MCF 10A (cell line): Measurements from ENCODE around the gene MACROH2A1. TPM values are rescaled to one million over a fixed set of nuclear protein-coding genes. Genes with fewer than 3 reads are reported as not detected.

Source experiments
- BruUV-seq: library from RNA; stranded (reverse); fragments of 400-500 nt; replicated peaks from 2 replicates; lab custom pipeline; 2021; lab: Mats Ljungman, UMichigan
- CTCF ChIA-PET: fragments of 300-600 bp; sonication (Branson Sonifier 250); formaldehyde crosslinking; extraction: SDS; loops from one replicate; lab custom pipeline; 2021; ENCODE audit warnings: antibody characterized with exemption, inconsistent platforms; lab: Yijun Ruan, JAX
- POLR2A ChIA-PET: fragments of 300-600, 350-650 bp; sonication (Branson Sonifier 250); formaldehyde crosslinking; extraction: SDS; loops from one replicate; lab custom pipeline; 2020; ENCODE audit warnings: antibody characterized with exemption, inconsistent platforms; lab: Yijun Ruan, JAX
- DNase-seq: peaks from one replicate; pipeline ENCODE4 v3.0.0-alpha.2; 2018; ENCODE audit not compliant: unreplicated experiment
- H3K27ac Mint-ChIP-seq: one replicate; pipeline ENCODE4 v1.8.0; 2022; ENCODE audit warnings: mild to moderate bottlenecking, low read depth, mixed read lengths; ENCODE audit not compliant: unreplicated experiment
- H3K27me3 Mint-ChIP-seq: one replicate; pipeline ENCODE4 v1.8.0; 2022; ENCODE audit warnings: mixed read lengths; ENCODE audit not compliant: insufficient read depth, unreplicated experiment
- H3K36me3 Mint-ChIP-seq: one replicate; pipeline ENCODE4 v1.8.0; 2022; ENCODE audit warnings: mild to moderate bottlenecking, moderate library complexity, mixed read lengths; ENCODE audit not compliant: insufficient read depth, unreplicated experiment
- H3K4me1 Mint-ChIP-seq: one replicate; pipeline ENCODE4 v1.8.0; 2022; ENCODE audit warnings: mixed read lengths; ENCODE audit not compliant: insufficient read depth, unreplicated experiment
- H3K4me3 Mint-ChIP-seq: one replicate; pipeline ENCODE4 v1.8.0; 2022; ENCODE audit warnings: mild to moderate bottlenecking, moderate library complexity, mixed read lengths; ENCODE audit not compliant: unreplicated experiment
- H3K9me3 Mint-ChIP-seq: one replicate; pipeline ENCODE4 v1.8.0; 2022; ENCODE audit warnings: mixed read lengths; ENCODE audit not compliant: unreplicated experiment
- intact Hi-C: fragments of 100-400 bp; cut with micrococcal nuclease; formaldehyde crosslinking; loops from 2 replicates; pipeline ENCODE4 v1.14.1; 2022
- total RNA-seq: library from RNA; stranded (reverse); gene quantifications from 2 replicates; pipeline ENCODE4 v1.2.3, GENCODE V29; 2022
- TF ChIP-seq, protein P1 (sequence below): fragments of 200-600 bp; IDR thresholded peaks from one replicate; pipeline ENCODE4 v1.8.0; 2022; ENCODE audit warnings: antibody characterized with exemption, mild to moderate bottlenecking; ENCODE audit not compliant: unreplicated experiment

MACROH2A1 gene
- total RNA-seq, 1 experiment from 2014 or later: 306 TPM

DNA sequence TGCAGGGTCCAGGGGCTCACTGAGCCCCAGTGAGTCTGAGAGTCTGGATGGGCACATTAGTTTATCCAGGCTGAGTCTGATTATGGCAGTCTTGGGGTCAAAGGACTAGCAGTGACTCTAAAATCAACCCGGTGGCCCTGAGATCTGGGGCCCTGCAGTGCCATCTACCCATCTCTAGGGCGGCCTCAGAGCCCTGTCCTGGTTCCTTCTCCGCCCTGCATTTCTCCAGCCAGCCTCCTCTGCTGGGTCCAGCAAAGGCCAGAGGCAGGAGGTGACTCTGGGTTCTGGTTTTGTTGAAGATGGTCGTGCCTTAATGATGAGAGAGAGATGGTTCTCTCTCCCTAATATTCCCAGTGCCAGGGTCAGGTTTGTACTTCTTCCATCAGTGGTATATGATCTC lies 33.1 kb upstream of the MACROH2A1 start:
- no TSS peak for BruUV-seq
- ChIA-PET CTCF (no interaction called here), POLR2A (interaction anchor here (0.8 kb wide), 1 partner anchor 11 kb away, joined by 3 read pairs; no protein-coding TSS in a partner anchor)
- Mint-ChIP-seq H3K36me3 (no peaks in the 10 kb centered on the region), H3K27me3 (no peaks in the 10 kb centered on the region), H3K4me3 (no peak overlapping the region), H3K9me3 (peaks cover 7% of the 10 kb centered on the region), H3K4me1 (no peaks in the 10 kb centered on the region), H3K27ac (no peak overlapping the region)
- TF ChIP-seq, protein P1, sequence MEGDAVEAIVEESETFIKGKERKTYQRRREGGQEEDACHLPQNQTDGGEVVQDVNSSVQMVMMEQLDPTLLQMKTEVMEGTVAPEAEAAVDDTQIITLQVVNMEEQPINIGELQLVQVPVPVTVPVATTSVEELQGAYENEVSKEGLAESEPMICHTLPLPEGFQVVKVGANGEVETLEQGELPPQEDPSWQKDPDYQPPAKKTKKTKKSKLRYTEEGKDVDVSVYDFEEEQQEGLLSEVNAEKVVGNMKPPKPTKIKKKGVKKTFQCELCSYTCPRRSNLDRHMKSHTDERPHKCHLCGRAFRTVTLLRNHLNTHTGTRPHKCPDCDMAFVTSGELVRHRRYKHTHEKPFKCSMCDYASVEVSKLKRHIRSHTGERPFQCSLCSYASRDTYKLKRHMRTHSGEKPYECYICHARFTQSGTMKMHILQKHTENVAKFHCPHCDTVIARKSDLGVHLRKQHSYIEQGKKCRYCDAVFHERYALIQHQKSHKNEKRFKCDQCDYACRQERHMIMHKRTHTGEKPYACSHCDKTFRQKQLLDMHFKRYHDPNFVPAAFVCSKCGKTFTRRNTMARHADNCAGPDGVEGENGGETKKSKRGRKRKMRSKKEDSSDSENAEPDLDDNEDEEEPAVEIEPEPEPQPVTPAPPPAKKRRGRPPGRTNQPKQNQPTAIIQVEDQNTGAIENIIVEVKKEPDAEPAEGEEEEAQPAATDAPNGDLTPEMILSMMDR: no peak
- no peak for DNase-seq
- intact Hi-C loops: no loop called here

DNA sequence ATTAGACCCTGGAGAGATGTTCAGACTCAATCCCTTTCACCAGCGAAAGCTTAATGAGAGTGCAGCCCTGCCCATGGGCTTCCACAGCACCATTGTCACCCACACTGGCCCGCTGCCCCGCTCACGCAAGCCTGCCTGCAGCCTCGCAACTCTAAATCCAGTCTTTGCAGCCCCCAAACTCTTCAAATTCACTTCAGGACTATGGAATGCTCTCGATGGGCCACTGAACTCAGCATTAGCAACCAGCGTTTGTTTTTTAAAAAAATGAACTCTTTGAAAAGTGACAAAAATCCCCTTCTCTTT lies 31.1 kb upstream of the MACROH2A1 start:
- H3K9me3 Mint-ChIP-seq: peaks cover 7% of the 10 kb centered on the region
- POLR2A ChIA-PET: no interaction called here
- H3K4me1 Mint-ChIP-seq: no peaks in the 10 kb centered on the region
- TF ChIP-seq, protein P1: no peak
- no peak for DNase-seq
- no peak overlapping the region for H3K27ac Mint-ChIP-seq
- BruUV-seq: no TSS peak
- CTCF ChIA-PET: no interaction called here
- no peaks in the 10 kb centered on the region for H3K36me3 Mint-ChIP-seq
- intact Hi-C loops: no loop called here
- H3K4me3 Mint-ChIP-seq: no peak overlapping the region
- no peaks in the 10 kb centered on the region for H3K27me3 Mint-ChIP-seq

DNA sequence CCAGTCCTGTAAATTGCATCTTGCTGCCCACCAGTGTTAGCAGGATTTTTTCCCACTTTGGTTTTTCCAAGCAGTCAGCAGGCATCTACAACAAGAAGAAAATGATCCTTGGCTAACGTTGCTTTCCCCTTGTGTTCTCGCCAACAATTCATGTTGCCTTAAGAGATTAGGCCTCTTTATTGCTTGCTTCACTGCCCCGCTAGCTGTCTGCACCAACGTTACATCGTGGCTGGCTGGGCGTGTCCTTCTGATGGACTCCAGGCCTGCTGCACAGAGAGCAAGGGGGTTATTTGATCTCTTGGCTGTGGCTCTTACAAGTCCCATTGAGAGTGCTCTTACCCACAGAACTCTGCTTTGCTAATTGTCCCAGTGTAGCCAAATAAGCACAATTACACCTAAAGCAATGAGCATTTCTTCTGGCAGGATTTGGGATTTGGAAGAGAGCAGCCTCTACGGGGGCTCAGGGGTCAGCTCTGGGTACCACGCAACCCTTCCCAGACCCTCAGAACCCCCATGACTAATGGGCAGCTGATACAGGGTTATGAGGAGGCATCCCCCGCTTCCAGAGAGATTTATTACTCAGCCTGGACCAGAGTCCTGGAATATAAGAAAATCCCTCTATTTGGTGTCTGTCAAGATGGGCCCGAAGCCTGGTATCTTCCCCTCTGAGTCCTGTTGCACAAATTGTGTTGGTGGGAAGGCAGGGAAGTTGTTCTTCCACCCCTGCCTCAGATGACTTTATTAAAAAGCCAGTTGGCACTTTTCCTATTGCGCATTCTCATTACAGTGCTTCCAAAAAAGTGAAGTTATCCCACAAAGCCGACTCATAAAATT lies 30.5 kb upstream of the MACROH2A1 start:
- BruUV-seq: no TSS peak
- intact Hi-C loops: loop anchor here (5.0 to 10.0 kb wide), 3 partner anchors 42 to 222 kb away; no protein-coding TSS in a partner anchor
- no peak overlapping the region for H3K4me3 Mint-ChIP-seq
- no peaks in the 10 kb centered on the region for H3K4me1 Mint-ChIP-seq
- CTCF ChIA-PET: interaction anchor here (0.7 kb wide), 1 partner anchor 125 kb away, joined by 3 read pairs; no protein-coding TSS in a partner anchor
- H3K36me3 Mint-ChIP-seq: no peaks in the 10 kb centered on the region
- no peaks in the 10 kb centered on the region for H3K27me3 Mint-ChIP-seq
- H3K27ac Mint-ChIP-seq: no peak overlapping the region
- TF ChIP-seq, protein P1: no peak
- POLR2A ChIA-PET: interaction anchor here (0.6 kb wide), 1 partner anchor 184 kb away, joined by 3 read pairs; no protein-coding TSS in a partner anchor
- DNase-seq: no peak
- H3K9me3 Mint-ChIP-seq: peaks cover 7% of the 10 kb centered on the region

DNA sequence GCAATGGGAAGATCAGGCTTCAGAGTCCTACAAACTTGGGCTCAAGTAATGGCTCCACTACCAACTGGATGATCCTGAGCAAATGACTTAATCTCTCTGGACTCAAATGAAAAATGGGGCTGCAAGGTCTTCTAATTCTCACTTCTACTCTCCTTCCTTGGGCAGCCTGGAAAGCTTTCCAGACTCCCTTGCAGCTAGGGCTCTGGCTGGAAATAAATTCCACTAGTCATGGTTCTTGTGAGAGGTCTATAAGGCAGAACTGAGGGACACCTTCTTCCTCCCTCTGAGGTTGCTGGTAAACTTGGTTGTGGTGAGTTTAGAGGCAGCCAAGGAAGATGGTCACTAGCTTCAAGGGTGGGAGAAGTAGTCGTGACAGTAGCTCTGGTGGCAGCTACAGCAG lies 29.6 kb upstream of the MACROH2A1 start:
- POLR2A ChIA-PET: no interaction called here
- Mint-ChIP-seq H3K4me1 (no peaks in the 10 kb centered on the region), H3K36me3 (no peaks in the 10 kb centered on the region), H3K4me3 (no peak overlapping the region), H3K9me3 (peaks cover 7% of the 10 kb centered on the region), H3K27me3 (no peaks in the 10 kb centered on the region), H3K27ac (no peak overlapping the region)
- CTCF ChIA-PET: no interaction called here
- no TSS peak for BruUV-seq
- DNase-seq: no peak
- TF ChIP-seq, protein P1: no peak
- intact Hi-C loops: loop anchor here (5.0 to 10.0 kb wide), 3 partner anchors 41 to 221 kb away; no protein-coding TSS in a partner anchor
